ENCODE results near the gene RAB40C. TPM values are rescaled to one million over a fixed set of nuclear protein-coding genes. Genes with fewer than 3 reads are reported as not detected.

RAB40C gene
- total RNA-seq, 1 experiment from 2014 or later = 22.5 TPM

DNA sequence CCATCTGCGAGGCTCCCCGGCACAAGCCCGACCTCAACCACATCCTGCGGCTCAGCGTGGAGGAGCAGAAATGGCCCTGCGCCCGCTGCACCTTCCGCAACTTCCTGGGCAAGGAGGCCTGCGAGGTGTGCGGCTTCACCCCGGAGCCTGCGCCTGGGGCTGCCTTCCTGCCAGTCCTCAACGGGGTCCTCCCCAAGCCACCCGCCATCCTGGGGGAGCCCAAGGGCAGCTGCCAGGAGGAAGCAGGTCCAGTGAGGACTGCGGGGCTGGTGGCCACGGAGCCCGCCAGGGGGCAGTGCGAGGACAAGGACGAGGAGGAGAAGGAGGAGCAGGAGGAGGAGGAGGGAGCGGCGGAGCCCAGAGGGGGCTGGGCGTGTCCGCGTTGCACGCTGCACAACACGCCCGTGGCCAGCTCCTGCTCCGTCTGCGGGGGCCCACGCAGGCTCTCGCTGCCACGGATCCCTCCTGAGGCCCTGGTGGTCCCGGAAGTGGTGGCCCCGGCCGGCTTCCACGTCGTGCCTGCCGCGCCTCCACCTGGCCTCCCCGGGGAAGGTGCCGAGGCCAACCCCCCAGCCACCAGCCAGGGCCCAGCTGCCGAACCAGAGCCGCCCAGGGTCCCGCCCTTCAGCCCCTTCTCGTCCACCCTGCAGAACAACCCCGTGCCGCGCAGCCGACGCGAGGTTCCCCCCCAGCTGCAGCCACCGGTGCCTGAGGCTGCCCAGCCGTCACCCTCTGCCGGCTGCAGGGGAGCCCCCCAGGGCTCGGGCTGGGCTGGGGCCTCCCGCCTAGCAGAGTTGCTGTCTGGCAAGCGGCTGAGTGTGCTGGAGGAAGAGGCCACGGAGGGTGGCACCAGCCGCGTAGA is 42.7 kb upstream of the RAB40C start:
- H3K36me3 Mint-ChIP-seq = no peaks in the 10 kb centered on the region
- no peak overlapping the region for H3K4me3 Mint-ChIP-seq
- POLR2A ChIA-PET = no interaction called here
- no peaks in the 10 kb centered on the region for H3K4me1 Mint-ChIP-seq
- H3K27me3 Mint-ChIP-seq (ENCODE audit: low read depth) = no peaks in the 10 kb centered on the region
- TF ChIP-seq ZBTB21 (CRISPR knock-in tag; IDR thresholded peaks at IDR 0.05; ENCODE audit: borderline replicate concordance) (no peak), ZNF263 (CRISPR knock-in tag; IDR thresholded peaks at IDR 0.05; ENCODE audit: low read depth) (peak; percentile 92), RELA (CRISPR knock-in tag; IDR thresholded peaks at IDR 0.05; ENCODE audit: borderline replicate concordance) (no peak)
- TF ChIP-seq, protein P1, sequence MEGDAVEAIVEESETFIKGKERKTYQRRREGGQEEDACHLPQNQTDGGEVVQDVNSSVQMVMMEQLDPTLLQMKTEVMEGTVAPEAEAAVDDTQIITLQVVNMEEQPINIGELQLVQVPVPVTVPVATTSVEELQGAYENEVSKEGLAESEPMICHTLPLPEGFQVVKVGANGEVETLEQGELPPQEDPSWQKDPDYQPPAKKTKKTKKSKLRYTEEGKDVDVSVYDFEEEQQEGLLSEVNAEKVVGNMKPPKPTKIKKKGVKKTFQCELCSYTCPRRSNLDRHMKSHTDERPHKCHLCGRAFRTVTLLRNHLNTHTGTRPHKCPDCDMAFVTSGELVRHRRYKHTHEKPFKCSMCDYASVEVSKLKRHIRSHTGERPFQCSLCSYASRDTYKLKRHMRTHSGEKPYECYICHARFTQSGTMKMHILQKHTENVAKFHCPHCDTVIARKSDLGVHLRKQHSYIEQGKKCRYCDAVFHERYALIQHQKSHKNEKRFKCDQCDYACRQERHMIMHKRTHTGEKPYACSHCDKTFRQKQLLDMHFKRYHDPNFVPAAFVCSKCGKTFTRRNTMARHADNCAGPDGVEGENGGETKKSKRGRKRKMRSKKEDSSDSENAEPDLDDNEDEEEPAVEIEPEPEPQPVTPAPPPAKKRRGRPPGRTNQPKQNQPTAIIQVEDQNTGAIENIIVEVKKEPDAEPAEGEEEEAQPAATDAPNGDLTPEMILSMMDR (IDR thresholded peaks at IDR 0.05) = peak; percentile 38; the same call in 1 of the 2 replicates
- CTCF ChIA-PET = interaction anchor here (0.9 to 2.2 kb wide), 8 partner anchors 12 to 238 kb away, joined by 3 to 11 read pairs (median 5); partner anchors contain the start of gene NHLRC4
- H3K27ac Mint-ChIP-seq = no peak overlapping the region
- H3K9me3 Mint-ChIP-seq = no peaks in the 10 kb centered on the region
- DNase-seq (ENCODE audit: low spot score) (peak; percentile 88), ATAC-seq (peak; percentile 59)

DNA sequence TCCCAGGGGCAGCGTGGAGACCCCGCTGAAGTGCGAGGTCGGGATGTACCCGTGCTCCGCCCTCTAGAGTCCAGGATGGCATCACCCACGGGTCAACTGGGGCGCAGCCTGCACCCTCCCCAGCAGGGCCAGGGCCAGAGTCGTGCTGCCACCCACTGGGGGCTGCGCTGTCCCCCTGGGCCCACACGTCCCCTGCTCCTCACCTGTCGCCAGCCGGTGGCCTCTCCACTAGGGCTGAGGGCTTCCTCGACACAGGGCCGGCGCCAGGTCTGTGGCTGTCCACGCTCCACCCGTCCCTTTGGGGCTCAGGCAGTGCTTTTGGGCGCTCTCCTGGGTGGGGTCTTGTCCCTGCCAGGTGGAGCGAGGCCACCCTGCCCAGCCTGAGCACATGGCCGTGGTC is 41.3 kb upstream of the RAB40C start:
- Mint-ChIP-seq H3K4me1 (no peaks in the 10 kb centered on the region), H3K9me3 (no peaks in the 10 kb centered on the region), H3K36me3 (no peaks in the 10 kb centered on the region), H3K27ac (no peak overlapping the region), H3K4me3 (no peak overlapping the region), H3K27me3 (ENCODE audit: low read depth) (no peaks in the 10 kb centered on the region)
- ChIA-PET CTCF (no interaction called here), POLR2A (no interaction called here)
- DNase-seq (ENCODE audit: low spot score) = no peak
- no peak for ATAC-seq
- TF ChIP-seq, protein P1 (IDR thresholded peaks at IDR 0.05) = no peak

DNA sequence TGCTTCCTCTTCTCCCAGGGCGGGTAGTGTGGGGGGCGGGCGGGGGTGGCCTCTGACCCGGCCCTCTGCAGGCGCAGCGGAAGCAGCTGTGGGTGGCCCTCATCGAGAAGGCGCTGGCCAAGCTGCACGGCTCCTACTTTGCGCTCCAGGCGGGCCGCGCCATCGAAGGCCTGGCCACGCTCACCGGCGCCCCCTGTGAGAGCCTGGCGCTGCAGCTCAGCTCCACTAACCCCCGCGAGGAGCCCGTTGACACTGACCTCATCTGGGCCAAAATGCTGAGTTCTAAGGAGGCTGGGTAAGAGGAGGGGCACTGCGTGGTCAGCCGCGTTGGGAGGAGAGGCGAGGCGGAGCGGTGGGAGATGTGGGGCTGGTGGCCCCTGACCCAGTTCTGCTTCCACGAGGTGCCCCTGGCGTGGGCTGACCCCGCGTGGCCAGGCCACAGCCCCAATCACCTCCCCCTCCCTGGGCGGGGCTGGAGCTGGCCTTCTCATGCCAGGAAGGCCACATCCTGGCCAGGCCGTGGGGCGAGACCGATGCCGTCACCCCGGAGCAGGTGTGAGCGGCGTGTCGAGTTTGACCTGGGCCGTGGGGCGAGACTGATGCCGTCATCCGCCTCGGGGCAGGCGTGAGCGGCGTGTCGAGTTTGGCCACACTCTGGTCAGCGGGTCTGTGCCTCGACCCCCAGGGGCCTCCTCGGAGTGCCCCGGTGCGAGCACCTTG is 40.2 kb upstream of the RAB40C start:
- no peaks in the 10 kb centered on the region for H3K27me3 Mint-ChIP-seq (ENCODE audit: low read depth)

More for the DNA sequence above, 40.2 kb upstream of the RAB40C start:
- Mint-ChIP-seq H3K4me1 (no peaks in the 10 kb centered on the region), H3K4me3 (no peak overlapping the region), H3K27ac (no peak overlapping the region), H3K9me3 (no peaks in the 10 kb centered on the region), H3K36me3 (no peaks in the 10 kb centered on the region)
- POLR2A ChIA-PET = no interaction called here
- peak; percentile 70 for DNase-seq (ENCODE audit: low spot score)
- TF ChIP-seq EMX1 (CRISPR knock-in tag; IDR thresholded peaks at IDR 0.05) (no peak), ZNF416 (CRISPR knock-in tag; IDR thresholded peaks at IDR 0.05) (no peak), RELA (CRISPR knock-in tag; IDR thresholded peaks at IDR 0.05; ENCODE audit: borderline replicate concordance) (0 out of 2 replicates have a peak, but pooled peaks have one; percentile 41)
- TF ChIP-seq, protein P2, sequence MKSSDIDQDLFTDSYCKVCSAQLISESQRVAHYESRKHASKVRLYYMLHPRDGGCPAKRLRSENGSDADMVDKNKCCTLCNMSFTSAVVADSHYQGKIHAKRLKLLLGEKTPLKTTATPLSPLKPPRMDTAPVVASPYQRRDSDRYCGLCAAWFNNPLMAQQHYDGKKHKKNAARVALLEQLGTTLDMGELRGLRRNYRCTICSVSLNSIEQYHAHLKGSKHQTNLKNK (CRISPR knock-in tag; IDR thresholded peaks at IDR 0.05) = no peak
- TF ChIP-seq, protein P1 (IDR thresholded peaks at IDR 0.05) = peak; percentile 46
- TF ChIP-seq, protein P3, sequence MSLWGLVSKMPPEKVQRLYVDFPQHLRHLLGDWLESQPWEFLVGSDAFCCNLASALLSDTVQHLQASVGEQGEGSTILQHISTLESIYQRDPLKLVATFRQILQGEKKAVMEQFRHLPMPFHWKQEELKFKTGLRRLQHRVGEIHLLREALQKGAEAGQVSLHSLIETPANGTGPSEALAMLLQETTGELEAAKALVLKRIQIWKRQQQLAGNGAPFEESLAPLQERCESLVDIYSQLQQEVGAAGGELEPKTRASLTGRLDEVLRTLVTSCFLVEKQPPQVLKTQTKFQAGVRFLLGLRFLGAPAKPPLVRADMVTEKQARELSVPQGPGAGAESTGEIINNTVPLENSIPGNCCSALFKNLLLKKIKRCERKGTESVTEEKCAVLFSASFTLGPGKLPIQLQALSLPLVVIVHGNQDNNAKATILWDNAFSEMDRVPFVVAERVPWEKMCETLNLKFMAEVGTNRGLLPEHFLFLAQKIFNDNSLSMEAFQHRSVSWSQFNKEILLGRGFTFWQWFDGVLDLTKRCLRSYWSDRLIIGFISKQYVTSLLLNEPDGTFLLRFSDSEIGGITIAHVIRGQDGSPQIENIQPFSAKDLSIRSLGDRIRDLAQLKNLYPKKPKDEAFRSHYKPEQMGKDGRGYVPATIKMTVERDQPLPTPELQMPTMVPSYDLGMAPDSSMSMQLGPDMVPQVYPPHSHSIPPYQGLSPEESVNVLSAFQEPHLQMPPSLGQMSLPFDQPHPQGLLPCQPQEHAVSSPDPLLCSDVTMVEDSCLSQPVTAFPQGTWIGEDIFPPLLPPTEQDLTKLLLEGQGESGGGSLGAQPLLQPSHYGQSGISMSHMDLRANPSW (CRISPR knock-in tag; conservative IDR thresholded peaks at IDR 0.05; ENCODE audit: low read depth) = no peak
- peak; percentile 56 for ATAC-seq
- CTCF ChIA-PET = interaction anchor here (0.6 to 1.4 kb wide), 10 partner anchors 9 to 197 kb away, joined by 3 to 7 read pairs (median 4); partner anchors contain the start of gene CAPN15

All from WTC11 (cell line).